Keratinocyte (primary cell): ENCODE results near the gene PXYLP1. TPM values are rescaled to one million over a fixed set of nuclear protein-coding genes. Genes with fewer than 3 reads are reported as not detected.

Source experiments
- DNase-seq: peaks from one replicate; pipeline ENCODE4 v3.0.0-alpha.2; 2011; ENCODE audit warnings: low read depth, missing footprints, low spot score
- FAIRE-seq: peaks from 2 replicates; lab custom pipeline; 2011; peaks lifted over from hg19 to GRCh38; lab: Jason Lieb, UNC
- H2AFZ ChIP-seq: 2 replicates; pipeline ENCODE4 v1.6.0; 2012; ENCODE audit warnings: low read length, control low read depth, inconsistent platforms; ENCODE audit not compliant: control insufficient read depth
- H3K27ac ChIP-seq: 2 replicates; pipeline ENCODE4 v1.5.1; 2011; ENCODE audit warnings: low read length; ENCODE audit not compliant: control insufficient read depth, insufficient read depth
- H3K27me3 ChIP-seq: 3 replicates; pipeline ENCODE4 v1.6.0; 2011; ENCODE audit warnings: low read length; ENCODE audit not compliant: control insufficient read depth, insufficient read depth; ENCODE audit errors: extremely low read depth
- H3K36me3 ChIP-seq, 2 experiments: 2 replicates in 1 of 2; 3 replicates in 1 of 2; pipeline ENCODE4 v1.5.1; 2011; ENCODE audit warnings: low read length in 2 of 2, mild to moderate bottlenecking in 1 of 2; ENCODE audit not compliant: control insufficient read depth in 2 of 2, insufficient read depth in 2 of 2; ENCODE audit errors: extremely low read depth in 1 of 2
- H3K4me1 ChIP-seq: 3 replicates; pipeline ENCODE4 v1.5.1; 2011; ENCODE audit warnings: low read length; ENCODE audit not compliant: control insufficient read depth, insufficient read depth; ENCODE audit errors: extremely low read depth
- H3K4me2 ChIP-seq: 3 replicates; pipeline ENCODE4 v1.6.0; 2011; ENCODE audit warnings: low read depth, low read length; ENCODE audit not compliant: control insufficient read depth, insufficient read depth; ENCODE audit errors: extremely low read depth
- H3K4me3 ChIP-seq, 3 experiments: fragments of 200-600 bp in 1 of 3; sonication (generic) in 1 of 3; 2 replicates in 2 of 3; 3 replicates in 1 of 3; pipeline ENCODE4 v1.5.1; 2011 to 2016; ENCODE audit warnings: low read length in 3 of 3, mild to moderate bottlenecking in 3 of 3, control low read depth in 2 of 3, inconsistent platforms in 1 of 3, low read depth in 1 of 3, mixed read lengths in 1 of 3, mixed run types in 1 of 3, moderate library complexity in 1 of 3; ENCODE audit not compliant: control insufficient read depth in 2 of 3, insufficient read depth in 2 of 3; ENCODE audit errors: extremely low read depth in 1 of 3
- H3K79me2 ChIP-seq: 2 replicates; pipeline ENCODE4 v1.6.0; 2012; ENCODE audit warnings: low read length; ENCODE audit not compliant: control insufficient read depth, insufficient read depth
- H3K9ac ChIP-seq: 3 replicates; pipeline ENCODE4 v1.6.0; 2011; ENCODE audit warnings: low read length; ENCODE audit not compliant: control insufficient read depth, insufficient read depth; ENCODE audit errors: extremely low read depth
- H3K9me1 ChIP-seq: 3 replicates; pipeline ENCODE4 v1.6.0; 2011; ENCODE audit warnings: low read length; ENCODE audit not compliant: control insufficient read depth, insufficient read depth; ENCODE audit errors: extremely low read depth
- H3K9me3 ChIP-seq: 2 replicates; pipeline ENCODE4 v1.5.1; 2012; ENCODE audit warnings: low read depth, low read length; ENCODE audit not compliant: control insufficient read depth
- H4K20me1 ChIP-seq: 3 replicates; pipeline ENCODE4 v1.6.0; 2011; ENCODE audit warnings: low read length; ENCODE audit not compliant: control insufficient read depth, insufficient read depth; ENCODE audit errors: extremely low read depth
- EZH2 ChIP-seq: IDR thresholded peaks from one replicate; pipeline ENCODE4 v1.6.1; 2012; ENCODE audit warnings: inconsistent platforms, mild to moderate bottlenecking, low read length, moderate library complexity
- dilution Hi-C: fragments of 300-500 bp; cut with MboI; formaldehyde crosslinking; loops from one replicate; pipeline ENCODE4 v1.7.0; 2020; ENCODE audit warnings: low sequenced_read_pairs; ENCODE audit not compliant: extremely low pct_ligation_motif_present
- polyA plus RNA-seq, 5 experiments: library from polyadenylated mRNA; depleted of rRNA in 3 of 5; stranded (reverse) in 3 of 5; stranded (forward) in 1 of 5; unstranded in 1 of 5; fragments of >200 nt; gene quantifications; 1 replicate in 1 of 5; 2 replicates in 3 of 5; 3 replicates in 1 of 5; pipeline versions ENCODE4 v1.2.1 to v1.2.3, GENCODE V29; 2011 to 2012; ENCODE audit warnings: missing spikeins in 2 of 5, low read depth in 1 of 5, low replicate concordance in 1 of 5
- TF ChIP-seq, protein P1 (sequence below), 3 experiments: IDR thresholded peaks in 1 of 3; conservative IDR thresholded peaks in 1 of 3; optimal IDR thresholded peaks in 1 of 3; 2 replicates in 2 of 3; 3 replicates in 1 of 3; pipeline versions ENCODE3 to v1.5.1; 2011; ENCODE audit warnings: low read length in 3 of 3, mild to moderate bottlenecking in 3 of 3, moderate library complexity in 2 of 3, control low read depth in 1 of 3, inconsistent platforms in 1 of 3; ENCODE audit not compliant: insufficient read depth in 2 of 3; ENCODE audit errors: extremely low read depth in 1 of 3

The PXYLP1 gene
- polyA plus RNA-seq, 1 donor (not counting 4 experiments of a cell fraction or from before 2014, with no cell fraction given), result 3.0 TPM

DNA sequence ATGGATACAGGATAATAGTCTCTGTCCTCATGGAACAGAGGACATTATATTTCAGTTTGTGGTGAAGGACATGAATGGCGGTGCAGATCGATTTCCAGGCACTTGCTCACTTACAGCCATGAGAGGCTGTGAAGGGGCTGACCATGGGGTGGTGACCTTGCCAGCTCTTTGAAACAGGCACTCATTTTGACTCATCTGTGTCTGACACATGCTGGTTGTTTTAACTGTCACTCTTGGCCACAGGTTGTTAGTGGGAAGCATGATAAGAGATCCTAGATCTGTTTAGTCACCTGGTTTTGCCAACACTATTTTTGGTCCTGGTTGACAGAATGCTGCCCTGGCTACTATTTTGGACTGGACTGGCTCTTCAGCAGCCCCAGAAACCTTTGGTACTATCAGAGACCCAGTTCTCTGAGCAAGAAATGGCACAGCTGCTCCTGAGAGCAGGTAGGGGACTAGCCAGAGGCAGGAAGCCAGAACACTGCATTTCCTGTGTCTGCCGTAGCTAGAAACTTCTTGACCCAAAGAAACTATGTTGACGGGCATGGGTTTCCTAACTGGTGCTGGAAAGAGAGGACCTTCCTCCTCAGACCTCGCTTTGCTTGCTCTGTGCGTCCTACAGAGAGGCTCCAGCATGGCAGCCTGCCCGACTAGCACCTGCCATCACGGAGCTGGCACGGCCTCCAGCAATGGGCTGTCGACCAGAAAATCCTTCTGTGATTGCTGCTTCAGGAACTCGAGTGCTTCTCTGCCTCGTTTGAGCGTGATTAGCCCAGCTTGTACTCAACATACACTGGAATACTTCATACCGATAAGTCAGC lies 6.3 kb downstream of the PXYLP1 start:
- no peaks in the 10 kb centered on the region for H3K79me2 ChIP-seq
- no peak overlapping the region for H3K4me2 ChIP-seq
- no peaks in the 10 kb centered on the region for H3K36me3 ChIP-seq
- no peaks in the 10 kb centered on the region for H3K27me3 ChIP-seq
- no peak for FAIRE-seq
- H3K9me3 ChIP-seq, result no peaks in the 10 kb centered on the region
- H2AFZ ChIP-seq, result no peak overlapping the region
- TF ChIP-seq, protein P1, sequence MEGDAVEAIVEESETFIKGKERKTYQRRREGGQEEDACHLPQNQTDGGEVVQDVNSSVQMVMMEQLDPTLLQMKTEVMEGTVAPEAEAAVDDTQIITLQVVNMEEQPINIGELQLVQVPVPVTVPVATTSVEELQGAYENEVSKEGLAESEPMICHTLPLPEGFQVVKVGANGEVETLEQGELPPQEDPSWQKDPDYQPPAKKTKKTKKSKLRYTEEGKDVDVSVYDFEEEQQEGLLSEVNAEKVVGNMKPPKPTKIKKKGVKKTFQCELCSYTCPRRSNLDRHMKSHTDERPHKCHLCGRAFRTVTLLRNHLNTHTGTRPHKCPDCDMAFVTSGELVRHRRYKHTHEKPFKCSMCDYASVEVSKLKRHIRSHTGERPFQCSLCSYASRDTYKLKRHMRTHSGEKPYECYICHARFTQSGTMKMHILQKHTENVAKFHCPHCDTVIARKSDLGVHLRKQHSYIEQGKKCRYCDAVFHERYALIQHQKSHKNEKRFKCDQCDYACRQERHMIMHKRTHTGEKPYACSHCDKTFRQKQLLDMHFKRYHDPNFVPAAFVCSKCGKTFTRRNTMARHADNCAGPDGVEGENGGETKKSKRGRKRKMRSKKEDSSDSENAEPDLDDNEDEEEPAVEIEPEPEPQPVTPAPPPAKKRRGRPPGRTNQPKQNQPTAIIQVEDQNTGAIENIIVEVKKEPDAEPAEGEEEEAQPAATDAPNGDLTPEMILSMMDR (optimal IDR thresholded peaks at IDR 0.05 in 1 of 3, IDR thresholded peaks at IDR 0.05 in 1 of 3, conservative IDR thresholded peaks at IDR 0.05 in 1 of 3; ENCODE audit: extremely low read depth in 1 of 3, insufficient read depth in 2 of 3, low read length in 3 of 3), result no peak
- TF ChIP-seq EZH2, result no peak
- H3K4me3 ChIP-seq, result no peak overlapping the region
- H3K9ac ChIP-seq, result no peak overlapping the region
- no peak overlapping the region for H3K27ac ChIP-seq
- DNase-seq, result no peak
- dilution Hi-C loops, result no loop called here
- H3K4me1 ChIP-seq, result peaks cover 24% of the 10 kb centered on the region
- no peaks in the 10 kb centered on the region for H3K9me1 ChIP-seq
- no peaks in the 10 kb centered on the region for H4K20me1 ChIP-seq

DNA sequence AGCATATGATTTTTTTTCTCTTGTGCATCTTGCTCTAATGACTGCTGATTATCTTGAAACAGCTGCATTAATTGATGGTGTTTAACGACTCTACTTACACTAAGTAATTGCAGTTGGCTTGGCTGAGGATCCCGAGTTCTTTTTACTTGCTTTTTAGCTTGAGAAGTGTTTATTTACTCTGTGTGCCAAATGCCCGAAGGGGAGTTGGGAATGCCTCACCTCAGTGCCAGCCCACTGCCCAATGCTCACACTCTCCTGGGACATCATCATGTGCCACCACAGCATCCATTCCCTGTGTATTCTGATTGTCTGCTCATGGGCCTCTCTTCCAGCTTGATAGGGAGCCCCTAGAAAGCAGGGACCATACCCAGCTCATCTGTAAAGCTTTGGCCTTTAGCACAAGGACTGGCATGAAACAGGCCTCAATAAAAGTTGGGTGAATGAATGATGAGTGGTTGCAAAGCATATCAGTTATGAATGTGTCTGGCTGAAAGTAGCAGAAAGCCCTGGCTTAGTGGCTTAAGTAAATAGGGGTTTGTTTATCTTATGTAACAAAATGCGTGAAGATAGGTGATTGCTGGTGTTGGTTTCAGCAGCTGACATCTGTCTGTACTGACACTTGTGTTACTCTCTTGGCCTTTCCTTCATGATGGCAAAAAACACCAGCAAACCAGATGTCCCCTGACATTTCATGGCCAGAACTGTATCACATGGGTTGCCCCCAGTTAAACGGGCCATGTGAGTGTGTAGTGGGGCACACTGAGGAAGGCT lies 8.1 kb downstream of the PXYLP1 start:
- Histone ChIP-seq H3K9me1 (no peaks in the 10 kb centered on the region), H3K27me3 (no peaks in the 10 kb centered on the region), H3K79me2 (no peaks in the 10 kb centered on the region), H4K20me1 (no peaks in the 10 kb centered on the region), H2AFZ (no peak overlapping the region), H3K4me2 (no peak overlapping the region), H3K27ac (no peak overlapping the region), H3K9ac (no peak overlapping the region), H3K36me3 (no peaks in the 10 kb centered on the region), H3K4me3 (no peak overlapping the region), H3K9me3 (no peaks in the 10 kb centered on the region), H3K4me1 (peaks cover 24% of the 10 kb centered on the region)
- FAIRE-seq (no peak), DNase-seq (no peak)
- TF ChIP-seq EZH2, result no peak
- TF ChIP-seq, protein P1 (optimal IDR thresholded peaks at IDR 0.05 in 1 of 3, IDR thresholded peaks at IDR 0.05 in 1 of 3, conservative IDR thresholded peaks at IDR 0.05 in 1 of 3; ENCODE audit: extremely low read depth in 1 of 3, insufficient read depth in 2 of 3, low read length in 3 of 3), result no peak
- dilution Hi-C loops, result no loop called here
